Measurements from ENCODE around the gene HSD3B1.
"Not testable (repeated sequence)": the region's sequence is repeated elsewhere in the genome, so short reads cannot be mapped to it uniquely, and the experiment has no call there.

The HSD3B1 gene

GRCh38 chr1:119549719-119550132 lies 42.7 kb downstream of the HSD3B1 start:
- Mint-ChIP-seq H3K4me3 (no peak overlapping the region), H3K9me3 (no peaks in the 10 kb centered on the region), H3K36me3 (ENCODE audit: insufficient read depth) (no peaks in the 10 kb centered on the region), H3K27me3 (peaks cover 0 to 10% of the 10 kb centered on the region in 2 donors), H3K27ac (no peak overlapping the region), H3K4me1 (ENCODE audit: low read depth in 2 of 2) (no peaks in the 10 kb centered on the region)
- DNase-seq, result no peak
- ATAC-seq (replicated peaks), result no peak

DNA sequence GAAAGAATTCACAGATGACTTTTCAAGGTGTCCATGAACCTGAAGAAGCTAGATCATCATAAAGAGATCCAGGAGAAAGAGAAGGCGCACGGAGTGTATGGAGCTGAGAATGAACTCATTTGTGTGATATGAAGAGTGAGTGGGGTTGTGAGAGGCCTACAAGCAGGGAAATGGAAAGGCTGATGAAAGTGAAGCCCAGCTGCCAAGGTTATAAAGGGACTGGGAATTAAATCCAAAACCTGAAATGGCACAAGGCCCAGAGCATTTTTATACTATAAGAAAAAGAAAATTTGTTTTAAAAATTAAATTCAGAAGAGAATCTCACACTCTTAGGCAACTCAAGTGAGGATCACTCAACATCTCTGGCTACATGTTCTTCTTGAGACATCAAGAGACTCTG lies 43.4 kb downstream of the HSD3B1 start:
- Mint-ChIP-seq H3K36me3 (ENCODE audit: insufficient read depth) (no peaks in the 10 kb centered on the region), H3K27me3 (peaks cover 0 to 10% of the 10 kb centered on the region in 2 donors), H3K4me1 (ENCODE audit: low read depth in 2 of 2) (no peaks in the 10 kb centered on the region), H3K27ac (no peak overlapping the region), H3K9me3 (no peaks in the 10 kb centered on the region), H3K4me3 (no peak overlapping the region)
- ATAC-seq (replicated peaks), result no peak
- no peak for DNase-seq

DNA sequence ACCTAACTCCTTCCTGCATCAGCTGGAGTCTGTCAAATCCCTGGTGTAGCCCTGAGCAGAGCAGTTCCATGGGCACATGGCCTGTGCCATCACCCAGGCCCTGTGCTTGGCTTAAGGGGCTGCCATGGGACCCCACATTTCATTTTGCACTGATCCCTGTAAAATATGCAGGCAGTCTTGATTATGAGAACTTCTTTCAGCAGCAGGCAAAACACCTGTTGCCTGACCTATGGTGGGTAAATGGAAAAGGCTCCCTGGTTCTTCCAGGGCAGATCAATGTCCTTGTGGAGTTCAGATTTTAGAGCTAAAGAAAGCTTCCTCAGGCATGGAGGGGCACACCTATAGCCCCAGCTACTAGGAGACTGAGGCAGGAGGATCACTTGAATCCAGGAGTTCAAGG lies 44.2 kb downstream of the HSD3B1 start:
- Mint-ChIP-seq H3K4me1 (ENCODE audit: low read depth in 2 of 2) (no peaks in the 10 kb centered on the region), H3K4me3 (no peak overlapping the region), H3K27ac (no peak overlapping the region), H3K36me3 (ENCODE audit: insufficient read depth) (no peaks in the 10 kb centered on the region), H3K27me3 (peaks cover 0 to 10% of the 10 kb centered on the region in 2 donors), H3K9me3 (no peaks in the 10 kb centered on the region)
- ATAC-seq (replicated peaks), result no peak
- DNase-seq, result no peak

DNA sequence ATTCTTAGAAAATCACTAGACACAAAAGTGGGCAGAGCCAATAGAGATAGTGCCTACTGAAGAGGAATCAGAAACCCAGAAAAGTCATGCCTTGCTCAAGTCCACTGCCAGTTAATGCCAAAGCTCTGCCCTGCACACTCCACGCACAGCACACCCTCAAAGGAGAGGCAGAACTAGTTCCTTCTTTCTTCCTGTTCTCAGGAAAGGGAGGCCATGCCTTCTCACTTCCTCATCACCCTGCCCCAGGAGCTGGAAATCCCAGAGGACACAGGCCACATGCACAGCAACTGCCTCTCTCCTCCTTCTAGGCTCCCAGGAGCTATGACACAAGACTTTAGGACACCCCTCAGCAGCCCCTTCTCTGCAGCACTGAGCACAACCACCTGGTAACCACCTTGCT lies 45.6 kb downstream of the HSD3B1 start:
- not testable (repeated sequence) for H3K9me3 Mint-ChIP-seq; H3K4me1 Mint-ChIP-seq (ENCODE audit: low read depth in 2 of 2); H3K4me3 Mint-ChIP-seq; ATAC-seq (replicated peaks); H3K27ac Mint-ChIP-seq; DNase-seq; H3K27me3 Mint-ChIP-seq; H3K36me3 Mint-ChIP-seq (ENCODE audit: insufficient read depth)

DNA sequence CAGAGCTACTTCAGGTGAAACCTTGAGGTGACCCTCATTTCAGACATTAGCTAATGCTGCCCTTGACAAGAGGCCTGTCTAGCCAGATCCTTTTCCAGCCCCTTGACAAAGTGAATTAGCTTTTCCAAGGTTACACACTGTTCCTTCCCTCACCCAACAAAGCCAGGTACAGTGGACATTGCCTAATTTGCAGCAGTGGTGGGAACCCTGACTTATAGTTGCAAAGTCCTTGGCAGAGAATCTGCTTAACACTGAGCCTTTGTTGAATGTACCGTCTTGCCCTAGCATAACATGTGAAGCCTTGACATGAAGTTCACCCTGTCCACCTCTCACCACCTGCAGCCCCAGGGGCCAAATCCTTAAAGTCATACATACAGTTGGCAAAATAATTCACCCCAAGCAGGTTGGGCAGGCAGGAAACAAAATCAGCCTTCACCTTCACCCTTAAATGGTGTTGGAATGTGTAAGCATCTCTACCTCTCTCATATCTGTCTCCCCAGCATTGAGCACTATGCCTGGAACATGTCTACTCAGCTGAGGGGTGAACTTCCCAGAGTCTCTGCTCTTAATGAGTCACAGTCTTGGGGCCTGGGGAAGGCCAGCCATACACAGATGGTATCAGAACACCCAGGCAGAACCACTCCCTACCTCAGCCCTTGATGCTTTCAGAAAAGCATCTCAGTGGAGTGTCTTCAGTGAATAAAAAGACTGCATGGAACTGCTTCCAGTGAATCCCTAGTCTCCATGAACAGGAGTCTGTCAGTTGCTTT lies 46.5 kb downstream of the HSD3B1 start:
- not testable (repeated sequence) for ATAC-seq (replicated peaks); H3K27me3 Mint-ChIP-seq; DNase-seq; H3K4me1 Mint-ChIP-seq (ENCODE audit: low read depth in 2 of 2); H3K27ac Mint-ChIP-seq; H3K4me3 Mint-ChIP-seq; H3K36me3 Mint-ChIP-seq (ENCODE audit: insufficient read depth); H3K9me3 Mint-ChIP-seq

DNA sequence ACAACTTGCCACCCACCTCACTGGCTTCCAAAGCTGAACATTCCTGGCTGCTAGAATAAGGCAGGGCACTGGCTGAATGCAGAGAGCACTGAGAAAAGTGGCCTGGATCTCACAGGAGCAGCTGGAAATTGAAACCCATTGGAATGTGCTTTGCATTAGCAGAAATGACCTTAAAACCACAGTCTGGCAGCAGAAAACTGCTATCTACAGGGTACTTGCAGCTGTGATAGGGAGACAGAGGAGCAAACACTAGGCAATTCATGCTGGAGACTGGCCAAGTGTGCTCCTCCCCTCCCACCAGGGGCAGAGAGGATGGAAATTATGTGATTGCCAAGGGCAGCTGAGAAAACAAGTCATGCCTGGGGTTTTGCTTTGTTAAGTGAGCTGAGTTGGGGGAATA lies 47.2 kb downstream of the HSD3B1 start:
- Mint-ChIP-seq H3K27ac (no peak overlapping the region), H3K9me3 (no peaks in the 10 kb centered on the region), H3K4me1 (ENCODE audit: low read depth in 2 of 2) (no peaks in the 10 kb centered on the region), H3K36me3 (ENCODE audit: insufficient read depth) (no peaks in the 10 kb centered on the region), H3K4me3 (no peak overlapping the region), H3K27me3 (no peaks in the 10 kb centered on the region)
- ATAC-seq (replicated peaks) (no peak), DNase-seq (no peak)

GRCh38 chr1:119556423-119556822 lies 49.4 kb downstream of the HSD3B1 start:
- ATAC-seq (replicated peaks), result no peak
- H3K4me3 Mint-ChIP-seq, result no peak overlapping the region
- no peak overlapping the region for H3K27ac Mint-ChIP-seq
- DNase-seq, result no peak
- no peaks in the 10 kb centered on the region for H3K27me3 Mint-ChIP-seq
- H3K9me3 Mint-ChIP-seq, result no peaks in the 10 kb centered on the region
- no peaks in the 10 kb centered on the region for H3K36me3 Mint-ChIP-seq (ENCODE audit: insufficient read depth)
- H3K4me1 Mint-ChIP-seq (ENCODE audit: low read depth in 2 of 2), result no peaks in the 10 kb centered on the region

GRCh38 chr1:119560402-119560801 lies 53.4 kb downstream of the HSD3B1 start:
- not testable (repeated sequence) for H3K4me1 Mint-ChIP-seq (ENCODE audit: low read depth in 2 of 2); DNase-seq; H3K36me3 Mint-ChIP-seq (ENCODE audit: insufficient read depth); H3K9me3 Mint-ChIP-seq; H3K27ac Mint-ChIP-seq; H3K4me3 Mint-ChIP-seq; H3K27me3 Mint-ChIP-seq; ATAC-seq (replicated peaks)

DNA sequence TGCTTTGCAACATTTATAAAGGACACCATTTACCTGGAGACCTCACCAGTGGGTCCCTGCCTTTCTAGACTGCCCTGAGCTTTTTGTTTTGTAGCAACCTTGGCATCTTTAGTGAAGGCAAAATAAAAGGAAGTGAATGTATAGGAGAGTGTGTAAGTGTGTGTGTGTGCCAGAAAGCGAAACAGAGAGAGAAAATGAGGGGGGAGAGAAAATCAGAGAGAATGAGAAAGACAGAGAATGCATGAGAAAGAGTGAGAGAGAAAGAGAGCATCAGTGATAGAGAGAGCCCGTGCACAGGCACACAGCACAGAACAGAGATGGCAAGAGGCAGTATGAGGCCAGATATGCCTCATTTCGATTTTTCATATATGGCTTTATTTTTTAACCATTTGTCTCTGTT lies 57.5 kb downstream of the HSD3B1 start:
- DNase-seq (no peak), ATAC-seq (replicated peaks) (no peak)
- Mint-ChIP-seq H3K4me1 (ENCODE audit: low read depth in 2 of 2) (peaks cover 0 to 2% of the 10 kb centered on the region in 2 donors), H3K36me3 (ENCODE audit: insufficient read depth) (no peaks in the 10 kb centered on the region), H3K27me3 (peaks cover 9 to 10% of the 10 kb centered on the region in 2 donors), H3K4me3 (no peak overlapping the region), H3K9me3 (no peaks in the 10 kb centered on the region), H3K27ac (no peak overlapping the region)
